GM21390 (cell line): ENCODE results near the gene HJV.

ENCODE experiments used
- ATAC-seq: cut with Tn5 transposase; IDR thresholded peaks from one replicate; pipeline ENCODE4 v1.9.1; 2021; ENCODE audit not compliant: unreplicated experiment

Gene HJV

DNA sequence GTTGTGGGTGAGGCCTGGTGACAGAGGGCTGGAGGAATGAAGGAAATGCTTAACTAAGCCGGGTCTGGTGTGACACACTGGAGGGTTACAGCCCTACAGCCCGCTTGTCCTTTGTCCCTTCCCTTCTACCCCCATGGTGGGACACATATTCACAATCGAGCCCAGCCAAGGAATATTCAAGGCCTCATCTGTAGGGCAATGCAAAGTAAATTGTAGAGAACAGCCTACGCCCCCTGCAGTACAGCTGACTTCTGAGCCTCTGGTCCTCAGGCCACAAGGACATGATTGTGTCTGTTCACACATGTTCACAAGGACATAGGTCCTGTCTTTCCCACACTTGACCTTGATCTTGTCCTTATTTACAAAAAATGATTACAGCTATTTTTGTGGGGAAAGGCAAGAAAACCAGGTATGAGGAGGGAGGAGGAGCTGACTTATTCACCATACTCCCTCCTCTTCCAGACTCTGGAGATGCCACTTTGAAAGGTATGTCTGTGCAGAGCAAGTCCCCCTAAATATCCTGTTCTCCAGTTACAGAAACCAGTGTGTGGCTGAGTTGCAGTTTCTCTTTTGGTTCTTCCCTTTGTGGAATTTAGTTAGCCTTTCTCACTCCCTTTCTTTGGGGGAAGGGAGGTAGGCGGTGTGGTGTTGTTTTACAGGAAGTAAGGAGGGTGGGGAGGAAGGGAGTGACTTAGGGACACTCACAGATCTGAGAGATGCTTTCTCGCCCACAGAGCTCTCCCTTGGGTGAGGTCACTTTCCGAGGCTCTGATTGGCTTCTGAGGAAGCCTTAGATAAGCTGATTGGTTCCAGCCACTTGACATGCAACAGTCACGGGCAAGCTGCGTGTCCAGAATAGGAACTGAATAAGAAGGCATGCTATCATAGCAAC, 42.4 kb downstream of the HJV start:
- peak; percentile 91 for ATAC-seq

DNA sequence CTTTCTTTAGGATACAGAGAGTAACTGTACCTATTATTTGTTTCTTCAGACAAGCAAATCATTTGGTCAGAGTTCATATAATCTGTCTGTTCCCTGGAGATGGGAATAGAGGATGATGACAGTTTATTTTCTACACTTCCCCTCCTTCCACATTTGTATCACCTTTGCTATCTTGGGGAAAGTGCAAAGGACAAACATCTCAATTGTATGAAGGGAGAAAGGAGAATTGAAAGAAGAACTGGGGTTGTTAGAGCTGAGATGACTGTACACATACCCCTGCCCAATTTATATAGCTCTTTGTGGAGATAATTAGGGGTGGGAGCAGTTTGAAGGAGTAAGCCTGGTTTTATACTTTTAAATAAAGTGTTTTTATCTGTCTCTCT, 43.1 kb downstream of the HJV start:
- no peak for ATAC-seq

DNA sequence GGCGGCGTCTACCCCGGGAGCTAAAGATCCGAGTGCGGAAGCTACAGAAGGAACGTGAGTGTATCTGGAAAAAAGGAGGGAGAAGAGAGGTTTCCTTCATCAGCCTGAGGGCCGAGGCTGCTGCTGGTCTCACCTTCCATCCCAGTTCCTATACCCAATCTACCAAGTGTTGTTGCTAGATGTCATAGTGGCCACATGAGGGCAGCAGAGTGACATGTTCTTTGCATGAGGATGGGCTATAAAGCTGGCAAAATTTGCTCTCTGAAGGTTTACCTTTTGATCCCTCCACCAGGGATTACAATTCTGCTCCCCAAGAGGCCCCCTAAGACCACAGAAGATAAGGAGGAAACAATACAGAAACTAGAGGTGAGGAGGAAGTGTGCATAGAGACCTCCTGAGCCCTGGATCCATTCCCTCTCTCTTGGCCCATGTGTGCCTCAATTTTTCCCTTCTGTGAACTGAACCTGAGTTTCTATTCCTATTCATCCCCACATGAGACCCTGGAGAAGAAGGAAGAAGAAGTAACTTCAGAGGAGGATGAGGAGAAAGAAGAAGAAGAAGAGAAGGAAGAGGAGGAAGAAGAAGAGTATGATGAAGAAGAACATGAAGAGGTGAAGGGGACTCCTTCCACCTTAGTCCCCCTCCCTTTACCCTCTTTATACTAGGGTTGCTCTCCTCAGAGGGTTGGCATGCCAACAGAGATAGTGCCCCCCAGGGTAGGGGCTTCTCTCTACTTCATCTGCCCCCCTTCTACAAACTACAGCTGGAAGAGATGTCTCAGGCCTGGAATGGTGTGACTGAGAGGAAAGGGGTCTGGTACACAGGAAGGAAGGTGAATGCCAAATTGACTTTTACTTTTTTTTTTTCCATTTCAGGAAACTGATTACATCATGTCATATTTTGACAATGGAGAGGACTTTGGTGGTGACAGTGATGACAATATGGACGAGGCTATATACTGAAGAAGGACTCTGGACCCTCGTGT, 43.8 kb downstream of the HJV start:
- ATAC-seq: no peak

DNA sequence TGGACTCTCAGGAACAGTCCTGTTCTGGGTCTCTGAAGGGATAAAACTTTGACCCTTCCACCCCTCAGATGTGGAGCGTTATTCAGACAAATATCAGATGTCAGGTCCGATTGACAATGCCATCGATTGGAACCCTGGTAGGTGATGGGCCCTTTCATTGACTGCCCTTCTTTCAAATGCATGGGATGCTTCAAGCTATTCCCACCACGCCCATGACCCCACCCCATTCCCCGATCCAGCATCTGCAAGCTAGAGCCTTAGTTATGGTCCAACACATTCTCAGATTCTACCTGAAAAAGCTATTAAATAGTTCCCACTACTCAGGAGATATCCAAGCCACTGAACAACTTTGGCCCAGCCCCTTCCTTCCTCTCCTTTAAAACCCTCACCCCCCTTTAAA, 44.5 kb downstream of the HJV start:
- ATAC-seq: no peak

DNA sequence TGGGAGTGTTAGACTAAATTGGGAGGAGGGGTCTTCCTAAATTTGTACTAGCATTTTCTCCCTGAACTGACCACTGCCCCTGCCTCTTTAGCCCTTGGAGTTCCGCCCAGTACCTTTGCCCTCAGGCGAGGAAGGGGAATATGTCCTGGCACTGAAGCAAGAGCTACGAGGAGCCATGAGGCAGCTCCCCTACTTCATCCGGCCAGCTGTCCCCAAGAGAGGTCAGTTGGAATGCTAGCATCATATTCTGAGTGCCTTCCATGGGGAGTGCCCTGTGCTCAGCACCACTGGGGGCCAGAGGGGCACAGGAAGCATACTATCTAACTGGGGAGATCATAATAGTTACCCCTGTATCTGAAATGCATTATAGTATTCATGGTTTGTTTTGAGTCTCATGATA, 46.3 kb downstream of the HJV start:
- no peak for ATAC-seq

DNA sequence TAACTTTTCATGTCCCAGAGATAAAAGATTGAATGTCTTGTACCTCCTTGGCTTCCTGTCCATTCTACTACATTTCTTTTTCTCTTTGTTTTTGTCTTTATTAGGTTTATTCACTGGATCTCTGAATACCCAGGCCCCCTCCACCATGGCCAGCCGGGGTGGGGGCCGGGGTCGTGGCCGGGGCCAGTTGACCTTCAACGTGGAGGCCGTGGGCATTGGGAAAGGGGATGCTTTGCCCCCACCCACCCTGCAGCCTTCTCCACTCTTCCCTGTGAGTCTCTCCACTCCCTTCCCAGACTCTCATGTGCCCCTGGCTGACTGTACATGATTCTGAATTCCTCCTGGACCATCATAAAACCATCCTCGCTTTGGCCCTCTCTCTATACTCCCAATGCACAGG, 46.8 kb downstream of the HJV start:
- ATAC-seq: no peak

DNA sequence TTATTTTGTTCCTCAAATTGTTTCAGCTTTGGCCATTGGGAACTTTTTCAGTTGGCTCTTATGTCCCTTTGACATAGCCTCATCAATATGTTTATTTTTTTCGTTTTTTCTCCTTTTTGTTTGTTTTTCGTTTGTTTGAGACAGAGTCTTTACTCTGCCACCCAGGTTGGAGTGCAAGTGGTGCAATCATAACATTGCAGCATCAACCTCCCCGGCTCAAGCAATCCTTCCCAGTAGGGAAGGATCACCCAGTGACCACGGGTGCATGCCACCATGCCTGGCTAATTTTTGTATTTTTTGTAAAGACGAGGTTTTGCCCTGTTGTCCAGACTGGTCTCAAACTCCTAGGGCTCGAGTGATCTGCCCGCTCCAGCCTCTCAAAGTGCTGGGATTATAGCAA, 49.0 kb downstream of the HJV start:
- no peak for ATAC-seq
